CD14-positive monocyte (primary cell): ENCODE results near the gene ZNF124. TPM values are rescaled to one million over a fixed set of nuclear protein-coding genes. Genes with fewer than 3 reads are reported as not detected.
A peak's percentile ranks its signal among the peaks of the same experiment; 100 is the strongest.

ENCODE experiments used
- DNase-seq, 3 donors: peaks; one replicate each; pipeline ENCODE4 v3.0.0-alpha.2; 2011 to 2022
- H2AFZ ChIP-seq: 2 replicates; pipeline ENCODE4 v1.6.0; 2012; ENCODE audit warnings: mild to moderate bottlenecking, low read depth, low read length, inconsistent platforms; ENCODE audit not compliant: insufficient read depth, poor library complexity, severe bottlenecking
- H3K27ac ChIP-seq, 2 donors: 1 replicate in 1 of 2; 2 replicates in 1 of 2; pipeline ENCODE4 v1.5.1; 2012 to 2013; ENCODE audit warnings: low read length in 2 of 2, control low read depth in 1 of 2, inconsistent platforms in 1 of 2, low read depth in 1 of 2, mild to moderate bottlenecking in 1 of 2
- H3K27me3 ChIP-seq, 2 donors: one replicate each; pipeline versions ENCODE4 v1.6.0 to v1.6.1; 2011 to 2013; ENCODE audit warnings: low read length in 2 of 2; ENCODE audit not compliant: control insufficient read depth in 2 of 2, insufficient read depth in 2 of 2
- H3K36me3 ChIP-seq, 2 donors: replicated peaks in 1 of 2; 1 replicate in 1 of 2; 2 replicates in 1 of 2; pipeline versions ENCODE4 v1.5.1 to v1.6.1; 2012 to 2013; ENCODE audit warnings: low read length in 2 of 2, control low read depth in 1 of 2, inconsistent platforms in 1 of 2, mild to moderate bottlenecking in 1 of 2; ENCODE audit not compliant: insufficient read depth in 2 of 2, control insufficient read depth in 1 of 2
- H3K4me1 ChIP-seq, 2 donors: 1 replicate in 1 of 2; 2 replicates in 1 of 2; pipeline versions ENCODE4 v1.5.1 to v1.6.1; 2012 to 2013; ENCODE audit warnings: low read length in 2 of 2, control low read depth in 1 of 2, inconsistent platforms in 1 of 2, mild to moderate bottlenecking in 1 of 2, moderate library complexity in 1 of 2; ENCODE audit not compliant: insufficient read depth in 2 of 2, control insufficient read depth in 1 of 2
- H3K4me2 ChIP-seq: replicated peaks from 2 replicates; pipeline ENCODE3; 2012; ENCODE audit warnings: low read length, moderate library complexity, mild to moderate bottlenecking; ENCODE audit not compliant: poor library complexity, severe bottlenecking; ENCODE audit errors: extremely low read depth
- H3K4me3 ChIP-seq, 3 experiments: fragments of 200-600 bp in 1 of 3; sonication (generic) in 1 of 3; replicated peaks in 1 of 3; 1 replicate in 2 of 3; 2 replicates in 1 of 3; pipeline ENCODE4 v1.5.1; 2011 to 2013; ENCODE audit warnings: low read length in 3 of 3, mild to moderate bottlenecking in 3 of 3, control low read depth in 2 of 3, low read depth in 2 of 3, inconsistent platforms in 1 of 3, moderate library complexity in 1 of 3
- H3K79me2 ChIP-seq: 2 replicates; pipeline ENCODE4 v1.6.0; 2012; ENCODE audit warnings: mild to moderate bottlenecking, control low read depth, inconsistent platforms, low read length, moderate library complexity; ENCODE audit not compliant: insufficient read depth
- H3K9ac ChIP-seq: 2 replicates; pipeline ENCODE4 v1.6.0; 2017; ENCODE audit warnings: low read length, mild to moderate bottlenecking; ENCODE audit not compliant: insufficient read depth, poor library complexity, severe bottlenecking
- H3K9me3 ChIP-seq, 2 donors: replicated peaks in 1 of 2; 1 replicate in 1 of 2; 2 replicates in 1 of 2; pipeline versions ENCODE4 v1.5.1 to v1.6.1; 2012 to 2013; ENCODE audit warnings: low read length in 2 of 2, control low read depth in 1 of 2; ENCODE audit not compliant: control insufficient read depth in 1 of 2, insufficient read depth in 1 of 2
- H4K20me1 ChIP-seq: 2 replicates; pipeline ENCODE4 v1.6.0; 2012; ENCODE audit warnings: mild to moderate bottlenecking, low read length, control low read depth, moderate library complexity; ENCODE audit not compliant: insufficient read depth
- H3K27ac Mint-ChIP-seq, 7 donors: one replicate each; pipeline ENCODE4 v1.8.0; 2020; ENCODE audit warnings: mild to moderate bottlenecking in 7 of 7, mixed read lengths in 7 of 7, moderate library complexity in 6 of 7, inconsistent platforms in 2 of 7
- H3K27me3 Mint-ChIP-seq, 3 donors: one replicate each; pipeline ENCODE4 v1.8.0; 2021 to 2022; ENCODE audit warnings: low read depth in 3 of 3, mild to moderate bottlenecking in 3 of 3, mixed read lengths in 3 of 3, moderate library complexity in 3 of 3, inconsistent platforms in 1 of 3
- H3K36me3 Mint-ChIP-seq, 2 donors: one replicate each; pipeline ENCODE4 v1.8.0; 2020; ENCODE audit warnings: mixed read lengths in 2 of 2, inconsistent platforms in 1 of 2, mild to moderate bottlenecking in 1 of 2
- H3K4me1 Mint-ChIP-seq: one replicate; pipeline ENCODE4 v1.8.0; 2020; ENCODE audit warnings: mild to moderate bottlenecking, mixed read lengths
- H3K4me3 Mint-ChIP-seq, 2 donors: one replicate each; pipeline ENCODE4 v1.8.0; 2020; ENCODE audit warnings: mild to moderate bottlenecking in 2 of 2, mixed read lengths in 2 of 2, moderate library complexity in 1 of 2
- H3K9me3 Mint-ChIP-seq, 7 donors: one replicate each; pipeline ENCODE4 v1.8.0; 2020 to 2022; ENCODE audit warnings: mixed read lengths in 7 of 7, mild to moderate bottlenecking in 6 of 7, moderate library complexity in 6 of 7, inconsistent platforms in 2 of 7
- WGBS: methylation state at CpG from one replicate; pipeline ENCODE4 v1.1.5; 2013; ENCODE audit warnings: missing lambda C conversion rate; ENCODE audit not compliant: insufficient coverage; 5-methylcytosine and 5-hydroxymethylcytosine counted together
- intact Hi-C, 2 donors: fragments of 100-400 bp; cut with micrococcal nuclease; formaldehyde crosslinking; loops; one replicate each; pipeline versions ENCODE4 v1.15.0 to v1.15.1; 2023
- polyA plus RNA-seq, 3 donors: library from polyadenylated mRNA; depleted of rRNA in 1 of 3; unstranded in 2 of 3; stranded (reverse) in 1 of 3; fragments of 300-500 nt in 2 of 3; fragments of >200 nt in 1 of 3; fragmentation: Illumina TruSeq in 2 of 3; gene quantifications; 1 replicate in 2 of 3; 2 replicates in 1 of 3; pipeline ENCODE4 v1.2.3, GENCODE V29; 2012 to 2021
- TF ChIP-seq, protein P1 (sequence below): fragments of 200-600 bp; IDR thresholded peaks from one replicate; pipeline ENCODE4 v1.8.0; 2022; ENCODE audit warnings: antibody characterized with exemption, mild to moderate bottlenecking

The ZNF124 gene
- polyA plus RNA-seq, 3 donors = 2.6 to 5.5 (median 5.2) TPM

DNA sequence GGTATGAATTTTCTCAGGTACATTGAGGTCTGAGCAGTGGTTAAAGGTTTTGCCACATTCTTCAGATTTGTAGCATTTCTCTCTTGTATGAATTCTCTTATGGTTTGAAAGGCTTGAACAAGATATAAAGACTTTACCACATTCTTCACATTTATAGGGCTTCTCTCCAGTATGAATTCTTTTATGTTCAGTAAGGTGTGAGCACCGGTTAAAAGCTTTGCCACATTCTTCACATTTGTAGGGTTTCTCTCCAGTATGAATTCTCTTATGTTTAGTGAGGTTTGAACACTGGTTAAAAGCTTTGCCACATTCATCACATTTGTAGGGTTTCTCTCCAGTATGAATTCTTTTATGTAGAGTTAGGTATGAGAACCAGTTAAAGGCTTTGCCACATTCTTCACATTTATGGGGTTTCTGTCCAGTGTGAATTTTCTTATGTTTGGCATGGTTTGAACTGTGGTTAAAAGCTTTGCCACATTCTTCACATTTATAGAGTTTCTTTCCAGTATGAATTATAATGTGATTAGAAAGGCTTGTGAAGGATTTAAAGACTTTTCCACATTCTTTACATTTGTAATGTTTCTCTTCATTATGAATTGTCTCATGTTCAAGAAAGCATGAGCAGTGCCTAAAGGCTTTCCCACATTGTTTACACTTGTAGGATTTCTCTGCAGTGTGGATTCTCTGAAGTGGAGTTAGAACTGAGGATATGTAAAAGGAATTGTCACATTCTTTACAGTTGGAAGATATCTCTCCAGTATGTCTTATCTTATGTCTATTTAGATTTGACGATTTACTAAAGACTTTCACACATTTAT, 18.4 kb upstream of the ZNF124 start:
- intact Hi-C loops = no loop called here
- H3K9me3 Mint-ChIP-seq = peaks cover 40 to 89% (median 66%) of the 10 kb centered on the region in 7 donors
- H3K27ac Mint-ChIP-seq = no peak overlapping the region
- TF ChIP-seq, protein P1, sequence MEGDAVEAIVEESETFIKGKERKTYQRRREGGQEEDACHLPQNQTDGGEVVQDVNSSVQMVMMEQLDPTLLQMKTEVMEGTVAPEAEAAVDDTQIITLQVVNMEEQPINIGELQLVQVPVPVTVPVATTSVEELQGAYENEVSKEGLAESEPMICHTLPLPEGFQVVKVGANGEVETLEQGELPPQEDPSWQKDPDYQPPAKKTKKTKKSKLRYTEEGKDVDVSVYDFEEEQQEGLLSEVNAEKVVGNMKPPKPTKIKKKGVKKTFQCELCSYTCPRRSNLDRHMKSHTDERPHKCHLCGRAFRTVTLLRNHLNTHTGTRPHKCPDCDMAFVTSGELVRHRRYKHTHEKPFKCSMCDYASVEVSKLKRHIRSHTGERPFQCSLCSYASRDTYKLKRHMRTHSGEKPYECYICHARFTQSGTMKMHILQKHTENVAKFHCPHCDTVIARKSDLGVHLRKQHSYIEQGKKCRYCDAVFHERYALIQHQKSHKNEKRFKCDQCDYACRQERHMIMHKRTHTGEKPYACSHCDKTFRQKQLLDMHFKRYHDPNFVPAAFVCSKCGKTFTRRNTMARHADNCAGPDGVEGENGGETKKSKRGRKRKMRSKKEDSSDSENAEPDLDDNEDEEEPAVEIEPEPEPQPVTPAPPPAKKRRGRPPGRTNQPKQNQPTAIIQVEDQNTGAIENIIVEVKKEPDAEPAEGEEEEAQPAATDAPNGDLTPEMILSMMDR = no peak
- no peak for DNase-seq
- H2AFZ ChIP-seq = no peak overlapping the region
- no peaks in the 10 kb centered on the region for H3K27me3 Mint-ChIP-seq
- H3K4me1 Mint-ChIP-seq = no peaks in the 10 kb centered on the region
- no peaks in the 10 kb centered on the region for H3K4me1 ChIP-seq
- H3K36me3 ChIP-seq = peaks cover 41 to 65% of the 10 kb centered on the region in 2 donors
- no peak overlapping the region for H3K4me3 Mint-ChIP-seq
- no peaks in the 10 kb centered on the region for H3K79me2 ChIP-seq
- no peak overlapping the region for H3K4me2 ChIP-seq
- peaks cover 47 to 62% of the 10 kb centered on the region in 2 donors for H3K36me3 Mint-ChIP-seq
- H4K20me1 ChIP-seq = no peaks in the 10 kb centered on the region
- H3K9ac ChIP-seq = no peak overlapping the region
- peaks cover 38 to 92% of the 10 kb centered on the region in 2 donors for H3K9me3 ChIP-seq
- H3K4me3 ChIP-seq = peak overlapping the region in 1 of 3 experiments; percentile 33
- no CpG with 5 or more reads among the region's 2 CpGs for WGBS
- H3K27me3 ChIP-seq = no peaks in the 10 kb centered on the region
- no peak overlapping the region for H3K27ac ChIP-seq

DNA sequence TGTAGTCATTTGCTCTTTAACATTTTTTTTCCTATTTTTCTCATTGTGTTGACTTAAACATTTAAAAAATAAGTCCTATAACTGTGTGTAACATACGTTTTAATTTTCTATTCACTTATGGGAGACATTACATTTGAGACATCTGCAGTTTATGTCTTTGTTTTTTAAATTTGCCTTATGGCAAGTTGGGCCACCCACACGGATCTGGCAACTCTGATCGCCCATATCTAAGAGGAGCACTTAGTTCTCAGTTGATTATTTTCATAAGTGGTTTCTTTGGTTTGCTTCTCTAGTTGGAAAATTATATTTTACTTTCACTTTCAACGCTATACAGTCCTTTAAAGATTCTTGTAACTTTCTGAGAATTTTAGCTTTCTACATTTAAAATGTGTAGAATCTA, 13.8 kb upstream of the ZNF124 start:
- TF ChIP-seq, protein P1 = no peak
- Histone ChIP-seq H3K27ac (no peak overlapping the region), H3K79me2 (no peaks in the 10 kb centered on the region), H3K4me2 (no peak overlapping the region), H3K27me3 (no peaks in the 10 kb centered on the region), H4K20me1 (no peaks in the 10 kb centered on the region), H3K4me1 (no peaks in the 10 kb centered on the region), H3K9me3 (peaks cover 60 to 86% of the 10 kb centered on the region in 2 donors), H2AFZ (no peak overlapping the region), H3K9ac (no peak overlapping the region), H3K36me3 (peaks cover 9 to 20% of the 10 kb centered on the region in 2 donors), H3K4me3 (peak overlapping the region in 1 of 3 experiments; percentile 11)
- H3K9me3 Mint-ChIP-seq = peaks cover 40 to 86% (median 69%) of the 10 kb centered on the region in 7 donors
- peaks cover 0 to 2% (median 0%) of the 10 kb centered on the region in 3 donors for H3K27me3 Mint-ChIP-seq
- H3K4me3 Mint-ChIP-seq = no peak overlapping the region
- H3K27ac Mint-ChIP-seq = no peak overlapping the region
- H3K36me3 Mint-ChIP-seq = peaks cover 10 to 20% of the 10 kb centered on the region in 2 donors
- no peak for DNase-seq
- H3K4me1 Mint-ChIP-seq = no peaks in the 10 kb centered on the region
- intact Hi-C loops = no loop called here
- no CpG with 5 or more reads among the region's 4 CpGs for WGBS
